ENCODE results near the gene TMCO5A.

DNA sequence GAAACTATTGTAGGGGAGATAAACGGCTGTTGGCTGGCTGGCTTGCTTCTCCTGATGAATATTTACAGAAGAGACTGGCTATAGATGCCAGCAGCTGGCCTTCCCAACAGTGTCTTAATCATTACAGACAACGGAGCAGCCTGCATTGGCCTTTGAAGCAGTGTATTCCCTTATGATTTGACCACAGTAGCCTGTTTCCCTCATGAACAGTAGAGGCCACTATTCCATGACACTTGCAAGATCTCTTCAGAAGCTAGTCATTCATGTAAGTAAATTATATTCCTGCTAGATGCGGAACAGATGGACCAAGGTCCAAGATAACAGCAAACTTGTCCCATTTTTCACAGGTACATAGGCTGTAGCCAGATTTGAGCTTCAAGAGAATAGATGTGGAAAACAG is 47.3 kb downstream of the TMCO5A start:
- TF ChIP-seq, protein P1, sequence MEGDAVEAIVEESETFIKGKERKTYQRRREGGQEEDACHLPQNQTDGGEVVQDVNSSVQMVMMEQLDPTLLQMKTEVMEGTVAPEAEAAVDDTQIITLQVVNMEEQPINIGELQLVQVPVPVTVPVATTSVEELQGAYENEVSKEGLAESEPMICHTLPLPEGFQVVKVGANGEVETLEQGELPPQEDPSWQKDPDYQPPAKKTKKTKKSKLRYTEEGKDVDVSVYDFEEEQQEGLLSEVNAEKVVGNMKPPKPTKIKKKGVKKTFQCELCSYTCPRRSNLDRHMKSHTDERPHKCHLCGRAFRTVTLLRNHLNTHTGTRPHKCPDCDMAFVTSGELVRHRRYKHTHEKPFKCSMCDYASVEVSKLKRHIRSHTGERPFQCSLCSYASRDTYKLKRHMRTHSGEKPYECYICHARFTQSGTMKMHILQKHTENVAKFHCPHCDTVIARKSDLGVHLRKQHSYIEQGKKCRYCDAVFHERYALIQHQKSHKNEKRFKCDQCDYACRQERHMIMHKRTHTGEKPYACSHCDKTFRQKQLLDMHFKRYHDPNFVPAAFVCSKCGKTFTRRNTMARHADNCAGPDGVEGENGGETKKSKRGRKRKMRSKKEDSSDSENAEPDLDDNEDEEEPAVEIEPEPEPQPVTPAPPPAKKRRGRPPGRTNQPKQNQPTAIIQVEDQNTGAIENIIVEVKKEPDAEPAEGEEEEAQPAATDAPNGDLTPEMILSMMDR (IDR thresholded peaks at IDR 0.05) = peak; percentile 61
- TF ChIP-seq ZFX (IDR thresholded peaks at IDR 0.05; ENCODE audit: borderline replicate concordance) = no peak
